Body of pancreas (tissue), 4 donors: ENCODE measurements around the gene SLK. TPM values are rescaled to one million over a fixed set of nuclear protein-coding genes. Genes with fewer than 3 reads are reported as not detected.

ENCODE experiments used
- ATAC-seq: fragments of 150-250 bp; one replicate; pipeline ENCODE4 v1.9.1; 2016
- DNase-seq, 4 donors: peaks; one replicate each; pipeline ENCODE4 v3.0.0-alpha.2; 2019
- H3K27ac ChIP-seq, 4 donors: fragments of 200-600 bp; sonication (generic); 1 replicate in 3 of 4; 2 replicates in 1 of 4; pipeline versions ENCODE4 v1.5.1 to v1.6.1; 2016 to 2019; ENCODE audit warnings: mild to moderate bottlenecking in 1 of 4, mixed read lengths in 1 of 4, moderate library complexity in 1 of 4
- H3K27me3 ChIP-seq, 2 donors: fragments of 200-600 bp; sonication (generic); one replicate each; pipeline ENCODE4 v1.6.0; 2016; ENCODE audit warnings: mild to moderate bottlenecking in 1 of 2
- H3K36me3 ChIP-seq, 2 donors: fragments of 200-600 bp; sonication (generic); replicated peaks in 1 of 2; 2 replicates each; pipeline ENCODE4 v1.5.1; 2016; ENCODE audit warnings: low read depth in 2 of 2; ENCODE audit not compliant: insufficient read depth in 1 of 2
- H3K4me1 ChIP-seq: fragments of 200-600 bp; sonication (generic); one replicate; pipeline ENCODE4 v1.6.0; 2016
- H3K4me3 ChIP-seq, 2 donors: fragments of 200-600 bp; sonication (generic); 1 replicate in 1 of 2; 2 replicates in 1 of 2; pipeline ENCODE4 v1.5.1; 2016 to 2019
- H3K9me3 ChIP-seq, 3 donors: fragments of 200-600 bp; sonication (generic); 1 replicate in 2 of 3; 2 replicates in 1 of 3; pipeline ENCODE4 v1.5.1; 2016
- CTCF ChIP-seq, 7 experiments: fragments of 450-650 bp in 4 of 7; fragments of 200-600 bp in 3 of 7; sonication (generic) in 3 of 7; IDR thresholded peaks; one replicate each; pipeline ENCODE4 v1.5.1; 2016 to 2019; ENCODE audit warnings: antibody characterized with exemption in 7 of 7
- POLR2A ChIP-seq, 3 donors: fragments of 450-650 bp; IDR thresholded peaks; one replicate each; pipeline ENCODE4 v1.6.1; 2016; ENCODE audit warnings: antibody characterized with exemption in 3 of 3, mild to moderate bottlenecking in 2 of 3
- WGBS, 2 donors: methylation state at CpG; one replicate each; pipeline ENCODE4 v1.1.5; 2017; 5-methylcytosine and 5-hydroxymethylcytosine counted together
- intact Hi-C: fragments of 100-400 bp; cut with DNase I; formaldehyde crosslinking; loops from one replicate; pipeline ENCODE4 v1.15.1; 2023
- total RNA-seq, 2 donors: library from RNA; depleted of rRNA; stranded (reverse); fragments of >200 nt; gene quantifications; one replicate each; pipeline ENCODE4 v1.1.0, GENCODE V29; 2016

SLK gene
- total RNA-seq, 2 donors from 2014 or later: 23.7 to 25.9 TPM

GRCh38 chr10:104031631-104032030, 64.7 kb downstream of the SLK start:
- H3K4me3 ChIP-seq: no peak overlapping the region
- no peak overlapping the region for H3K27ac ChIP-seq
- ATAC-seq (no peak), DNase-seq (no peak)
- TF ChIP-seq CTCF (IDR thresholded peaks at IDR 0.05): no peak
- no peak for TF ChIP-seq POLR2A (IDR thresholded peaks at IDR 0.05)
- 74 to 95% methylated on average over 2 of the region's 2 CpGs for WGBS, 2 donors
- peaks cover 0 to 5% of the 10 kb centered on the region in 2 donors for H3K36me3 ChIP-seq
- no peaks in the 10 kb centered on the region for H3K4me1 ChIP-seq
- intact Hi-C loops: no loop called here
- H3K9me3 ChIP-seq: no peaks in the 10 kb centered on the region
- H3K27me3 ChIP-seq: no peaks in the 10 kb centered on the region

DNA sequence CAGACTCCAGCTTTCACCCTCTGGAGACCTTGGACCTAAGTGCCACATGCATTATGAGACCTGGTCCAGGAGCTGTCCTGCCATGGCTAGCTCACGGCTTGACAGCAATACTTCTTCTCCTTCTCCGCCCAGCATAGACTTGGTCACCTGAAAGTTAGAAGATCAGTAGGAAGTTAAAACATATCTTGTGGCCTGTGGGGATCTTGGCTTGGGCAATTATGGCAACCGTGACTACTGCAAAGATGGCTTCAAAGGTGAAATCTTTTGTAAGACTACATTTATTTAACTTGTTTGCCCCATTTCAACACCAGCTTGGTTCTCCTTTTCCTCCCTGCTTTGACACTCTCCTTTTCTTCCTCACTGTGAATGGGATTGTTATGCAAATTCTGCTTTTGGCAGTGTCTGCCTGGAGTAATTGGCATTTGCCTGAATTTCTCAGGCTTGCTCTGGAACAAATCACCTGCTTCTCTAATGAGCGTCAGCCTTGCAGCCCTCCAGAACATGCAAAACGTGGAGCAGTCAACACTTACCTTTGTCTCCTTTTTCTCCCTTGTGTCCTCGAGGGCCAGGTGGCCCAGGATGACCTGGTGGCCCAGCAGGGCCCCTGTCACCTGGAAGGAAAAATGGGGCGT, 65.3 kb downstream of the SLK start:
- Histone ChIP-seq H3K9me3 (no peaks in the 10 kb centered on the region), H3K36me3 (peaks cover 0 to 3% of the 10 kb centered on the region in 2 donors), H3K4me1 (no peaks in the 10 kb centered on the region), H3K4me3 (no peak overlapping the region), H3K27ac (no peak overlapping the region), H3K27me3 (no peaks in the 10 kb centered on the region)
- ATAC-seq (no peak), DNase-seq (no peak)
- no peak for TF ChIP-seq POLR2A (IDR thresholded peaks at IDR 0.05)
- TF ChIP-seq CTCF (IDR thresholded peaks at IDR 0.05): no peak
- intact Hi-C loops: no loop called here
- WGBS, 2 donors: 81 to 86% methylated on average over 7 of the region's 7 CpGs

DNA sequence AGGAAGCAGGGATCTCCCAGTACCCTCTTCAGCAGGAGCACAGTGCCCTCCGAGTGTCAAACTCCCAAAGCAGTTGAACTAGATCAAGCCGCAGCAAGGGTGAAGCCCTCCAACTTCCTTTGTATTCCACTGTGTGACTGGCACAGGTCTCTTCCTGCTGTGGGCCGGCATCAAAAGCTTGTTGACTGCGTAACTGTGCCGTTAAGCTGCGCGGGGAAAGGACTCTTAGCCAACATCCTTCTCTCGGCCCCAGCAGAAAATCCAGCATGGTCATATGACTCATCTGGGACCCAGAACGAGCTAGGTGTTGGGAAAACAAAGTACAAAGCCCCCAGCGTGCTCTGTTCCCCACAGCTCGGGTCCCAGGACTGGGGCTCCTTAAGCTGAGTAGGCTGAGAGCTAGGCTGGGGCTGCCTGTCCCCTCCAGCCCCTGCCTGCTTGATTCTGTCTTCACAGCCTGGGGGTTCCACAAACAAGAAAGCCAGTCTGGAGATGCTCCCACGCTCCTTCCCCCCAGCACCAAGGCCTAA, 66.5 kb downstream of the SLK start:
- Histone ChIP-seq H3K4me3 (no peak overlapping the region), H3K27me3 (no peaks in the 10 kb centered on the region), H3K27ac (no peak overlapping the region), H3K9me3 (no peaks in the 10 kb centered on the region), H3K4me1 (no peaks in the 10 kb centered on the region), H3K36me3 (peaks cover 0 to 3% of the 10 kb centered on the region in 2 donors)
- intact Hi-C loops: no loop called here
- DNase-seq (no peak), ATAC-seq (no peak)
- TF ChIP-seq CTCF (IDR thresholded peaks at IDR 0.05) (no peak), POLR2A (IDR thresholded peaks at IDR 0.05) (no peak)
- 71 to 76% methylated on average over 9 to 12 of the region's 12 CpGs for WGBS, 2 donors

- DNase-seq (no peak), ATAC-seq (no peak)
- Histone ChIP-seq H3K4me1 (no peaks in the 10 kb centered on the region), H3K27ac (no peak overlapping the region), H3K27me3 (no peaks in the 10 kb centered on the region), H3K4me3 (no peak overlapping the region), H3K36me3 (peaks cover 0 to 3% of the 10 kb centered on the region in 2 donors), H3K9me3 (no peaks in the 10 kb centered on the region)
- TF ChIP-seq CTCF (IDR thresholded peaks at IDR 0.05) (no peak), POLR2A (IDR thresholded peaks at IDR 0.05) (no peak)
- intact Hi-C loops: no loop called here
- 86 to 88% methylated on average over 11 of the region's 11 CpGs for WGBS, 2 donors
Measured at GRCh38 chr10:104033966-104034365, 67.0 kb downstream of the SLK start.
